GM21515 (cell line): Measurements from ENCODE around the gene CHRNA3.

Source experiments
- ATAC-seq: cut with Tn5 transposase; IDR thresholded peaks from one replicate; pipeline ENCODE4 v1.9.1; 2021; ENCODE audit not compliant: unreplicated experiment

Gene CHRNA3

DNA sequence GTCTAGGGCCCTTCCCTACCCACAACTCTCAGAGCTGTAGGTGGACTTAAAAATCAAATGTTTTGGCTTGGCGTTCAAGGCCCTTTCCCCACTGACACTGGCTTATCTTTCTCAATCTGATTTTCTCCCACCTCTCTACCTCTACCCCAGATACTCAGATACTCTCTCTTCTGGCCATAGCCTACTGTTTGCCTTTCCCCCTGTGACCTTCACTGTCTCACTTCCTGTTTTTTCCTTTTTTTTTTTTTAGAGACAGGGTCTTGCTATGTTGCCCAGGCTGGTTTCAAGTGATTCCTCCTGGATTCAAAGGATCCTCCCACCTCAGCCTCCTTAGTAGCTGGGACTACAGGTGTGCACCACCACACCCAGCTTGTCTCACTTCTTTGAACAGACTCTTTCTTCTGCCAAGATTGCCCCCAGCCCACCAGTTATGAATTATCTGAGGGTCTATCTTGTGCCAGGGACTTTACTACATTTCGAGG is 15.6 kb upstream of the CHRNA3 start:
- ATAC-seq = no peak

DNA sequence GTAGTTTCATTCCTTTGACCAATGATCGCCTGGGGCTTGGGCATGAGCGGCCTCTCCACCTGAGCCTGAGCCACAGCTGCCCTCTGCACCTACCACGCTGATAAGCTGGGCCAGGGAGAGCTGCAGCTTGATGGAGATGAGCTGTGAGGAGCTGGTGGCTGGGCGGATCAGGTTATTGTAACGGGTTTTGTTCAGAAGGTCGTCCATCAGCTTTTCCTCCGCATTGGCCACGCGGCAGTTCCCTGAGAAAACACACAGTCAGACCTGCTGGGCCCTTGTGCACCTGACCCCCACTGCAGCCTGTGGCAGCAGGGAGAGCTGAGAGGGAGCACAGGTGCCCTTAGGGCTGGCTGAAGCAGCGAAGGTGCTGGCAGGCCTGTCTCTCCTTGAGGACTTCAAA is 14.6 kb upstream of the CHRNA3 start:
- ATAC-seq = no peak

DNA sequence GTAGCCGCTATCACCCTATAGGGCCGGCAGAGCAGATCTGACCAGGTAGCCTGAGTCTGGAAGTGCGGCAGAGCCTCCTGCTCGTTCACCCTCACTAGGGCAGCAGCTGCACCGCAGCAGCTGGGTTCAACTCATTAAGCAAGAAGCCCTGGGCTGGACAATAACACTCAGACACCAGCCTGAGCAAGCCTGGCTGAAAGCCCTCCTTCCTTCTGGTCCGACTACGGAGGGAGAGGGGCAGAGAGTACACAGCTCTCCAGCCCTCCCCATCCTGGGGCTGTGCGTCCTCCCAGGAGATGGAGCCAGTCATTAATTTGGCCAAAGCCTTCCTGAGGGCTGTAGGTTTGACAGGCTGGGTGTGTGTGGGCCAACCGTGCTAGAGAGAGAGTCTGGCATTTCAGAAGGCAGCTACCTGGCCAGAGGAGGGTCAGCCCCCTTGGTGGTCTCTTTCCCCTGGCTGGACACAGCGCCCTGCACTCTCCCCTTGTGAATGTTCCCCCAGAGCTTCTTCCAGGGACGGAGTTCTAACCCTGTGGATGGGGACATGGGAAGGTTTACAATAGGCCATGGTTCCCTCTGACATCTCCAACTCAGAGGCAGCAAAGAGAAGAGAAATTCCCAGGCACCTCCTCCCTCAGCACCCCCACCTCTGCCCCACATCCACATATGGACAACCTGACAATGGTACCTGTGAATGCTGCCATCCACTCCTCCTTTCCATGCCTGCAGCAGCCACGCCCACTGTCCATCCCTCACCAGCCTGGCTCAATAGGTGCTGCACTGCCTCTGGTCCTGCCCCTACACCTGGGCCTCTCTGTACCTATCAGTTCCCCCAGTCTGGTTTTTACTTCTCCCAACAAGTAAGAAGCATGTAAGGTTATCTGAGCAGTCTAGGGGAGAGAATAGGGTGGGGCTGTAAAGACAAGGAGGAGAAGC is 13.7 kb upstream of the CHRNA3 start:
- ATAC-seq = no peak

DNA sequence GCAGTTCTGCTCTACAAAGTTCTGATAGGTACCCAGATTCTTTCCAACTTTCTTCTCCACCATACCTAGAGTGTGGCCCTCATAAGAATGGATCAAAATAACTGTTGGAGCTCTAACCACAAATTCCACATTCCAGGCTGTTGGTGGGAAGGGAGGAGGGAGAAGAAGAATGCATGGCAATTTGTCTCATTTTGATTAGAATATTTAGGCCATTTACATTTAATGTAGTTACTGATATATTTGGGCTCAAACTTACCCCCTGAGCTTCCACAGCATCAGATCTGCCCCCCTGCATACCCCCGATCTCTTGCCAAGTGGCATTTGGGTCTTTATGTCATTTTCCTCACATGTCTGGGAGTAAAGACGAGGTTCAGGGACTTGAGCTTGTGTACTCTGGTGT is 12.6 kb upstream of the CHRNA3 start:
- no peak for ATAC-seq

DNA sequence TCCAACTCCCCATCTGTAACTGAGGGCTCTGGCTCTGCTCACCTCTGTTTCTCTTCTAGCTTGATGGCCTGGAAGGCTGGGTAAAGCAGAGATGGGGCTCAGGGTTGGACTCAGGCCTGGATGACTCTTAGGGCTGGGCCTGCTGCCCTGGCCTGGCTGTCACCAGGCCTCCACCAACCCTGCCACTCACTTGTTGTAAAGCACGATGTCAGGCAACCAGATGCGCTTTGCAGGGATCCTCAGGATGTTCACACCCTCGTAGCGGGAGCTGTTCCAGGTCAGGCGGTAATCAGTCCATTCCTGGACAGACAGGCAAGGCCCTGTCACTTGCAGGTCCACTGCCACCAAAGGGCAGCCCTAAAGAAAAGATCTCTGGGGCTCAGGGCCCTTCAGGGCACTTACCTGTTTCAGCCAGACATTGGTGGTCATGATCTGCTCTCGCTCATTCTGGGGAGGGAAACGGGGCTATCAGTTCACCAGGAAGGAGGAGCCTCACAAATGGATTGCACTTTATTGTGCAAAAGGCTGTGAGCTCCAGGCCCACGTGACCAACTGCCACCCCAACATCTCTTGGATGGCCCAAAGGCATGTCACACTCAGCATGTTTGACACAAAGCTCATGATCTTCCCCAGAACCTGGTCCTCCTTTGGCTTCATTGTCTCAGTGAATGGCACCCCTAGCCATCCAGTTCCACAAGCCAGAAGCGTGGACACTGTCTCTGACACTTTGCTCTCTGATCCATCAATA is 10.3 kb upstream of the CHRNA3 start:
- no peak for ATAC-seq

DNA sequence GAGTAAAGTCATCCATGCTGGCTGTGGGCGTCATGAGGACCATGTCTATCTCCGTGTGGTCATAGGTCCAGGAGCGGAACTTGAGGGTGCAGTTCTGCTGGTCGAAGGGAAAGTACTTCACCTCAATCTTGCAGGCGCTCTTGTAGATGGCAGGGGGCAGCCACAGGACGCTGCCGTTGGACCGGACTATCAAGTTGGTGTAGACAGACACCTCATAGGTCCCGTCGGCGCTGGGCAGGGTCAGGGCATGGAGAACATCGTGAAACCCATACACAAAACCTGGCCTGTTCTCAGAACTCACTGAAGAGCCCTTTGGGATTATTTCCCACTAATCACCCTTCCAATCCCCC is 8.9 kb upstream of the CHRNA3 start:
- no peak for ATAC-seq

DNA sequence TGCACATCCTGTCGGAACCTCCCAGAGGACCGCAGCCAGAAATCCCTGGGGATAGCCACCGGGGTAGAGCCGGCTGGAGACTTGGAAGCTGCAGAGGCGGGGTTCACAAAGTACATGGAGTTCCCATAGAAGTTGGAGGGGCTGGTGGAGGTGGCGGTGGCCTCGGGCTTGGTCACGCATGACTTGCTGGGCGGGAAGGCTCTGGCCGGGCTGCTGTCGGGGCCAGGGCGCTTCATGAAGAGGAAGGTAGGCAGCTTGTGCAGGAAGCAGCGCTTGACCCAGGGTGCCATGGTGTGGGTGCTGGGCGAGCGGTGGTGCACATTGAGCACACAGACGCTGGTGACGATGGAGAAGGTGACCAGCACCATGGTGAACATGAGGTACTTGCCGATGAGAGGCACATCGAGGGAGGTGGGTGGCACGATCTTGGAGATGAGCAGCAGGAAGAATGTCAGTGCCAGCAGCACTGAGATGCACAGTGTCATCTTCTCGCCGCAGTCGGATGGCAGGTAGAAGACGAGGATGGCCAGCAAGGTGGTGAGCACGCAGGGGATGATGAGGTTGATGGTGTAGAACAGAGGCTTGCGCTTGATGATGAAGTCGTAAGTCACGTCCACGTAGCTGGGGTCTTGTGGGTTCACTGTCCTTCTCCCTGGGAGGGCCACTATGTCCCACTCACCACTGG is 8.4 kb upstream of the CHRNA3 start:
- no peak for ATAC-seq

DNA sequence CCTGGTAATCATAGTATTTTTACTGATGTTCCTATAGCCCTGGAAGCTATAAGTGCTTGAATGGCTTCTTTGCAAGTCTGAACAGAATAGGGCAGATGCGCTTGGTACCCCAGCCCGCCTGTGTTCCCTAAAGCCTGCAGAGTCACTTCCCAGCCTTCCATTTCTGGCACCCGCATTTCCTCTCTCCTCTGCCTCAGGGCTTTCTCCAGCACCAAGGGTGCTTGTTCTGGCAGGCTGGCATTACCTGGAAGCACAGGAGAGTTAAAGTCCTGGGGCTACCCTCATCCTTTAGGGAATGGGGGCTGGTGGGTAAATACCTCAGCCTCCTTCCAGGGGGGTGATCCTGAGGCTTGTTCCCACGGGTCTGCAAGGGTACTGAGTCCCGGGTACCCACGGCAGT is 7.4 kb upstream of the CHRNA3 start:
- ATAC-seq = no peak

DNA sequence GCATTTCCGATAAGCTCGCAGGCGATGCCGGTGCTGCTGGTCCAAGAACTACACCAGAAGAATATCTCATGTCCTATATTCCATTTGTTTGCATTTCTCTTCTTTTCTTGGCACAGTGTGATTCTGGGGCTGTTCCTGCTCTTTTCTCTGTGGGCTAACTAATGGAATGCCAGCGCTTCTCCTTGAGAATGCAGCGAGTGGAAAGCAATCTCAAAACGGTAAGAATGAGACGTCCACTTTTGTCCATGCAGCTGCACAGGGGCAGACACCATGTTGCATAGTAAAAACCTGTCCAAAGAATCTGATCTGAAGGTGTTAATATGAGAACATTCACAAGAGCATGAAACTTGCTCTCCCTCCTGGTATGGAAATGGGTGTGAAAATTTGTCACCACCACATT is 6.6 kb upstream of the CHRNA3 start:
- ATAC-seq = no peak

DNA sequence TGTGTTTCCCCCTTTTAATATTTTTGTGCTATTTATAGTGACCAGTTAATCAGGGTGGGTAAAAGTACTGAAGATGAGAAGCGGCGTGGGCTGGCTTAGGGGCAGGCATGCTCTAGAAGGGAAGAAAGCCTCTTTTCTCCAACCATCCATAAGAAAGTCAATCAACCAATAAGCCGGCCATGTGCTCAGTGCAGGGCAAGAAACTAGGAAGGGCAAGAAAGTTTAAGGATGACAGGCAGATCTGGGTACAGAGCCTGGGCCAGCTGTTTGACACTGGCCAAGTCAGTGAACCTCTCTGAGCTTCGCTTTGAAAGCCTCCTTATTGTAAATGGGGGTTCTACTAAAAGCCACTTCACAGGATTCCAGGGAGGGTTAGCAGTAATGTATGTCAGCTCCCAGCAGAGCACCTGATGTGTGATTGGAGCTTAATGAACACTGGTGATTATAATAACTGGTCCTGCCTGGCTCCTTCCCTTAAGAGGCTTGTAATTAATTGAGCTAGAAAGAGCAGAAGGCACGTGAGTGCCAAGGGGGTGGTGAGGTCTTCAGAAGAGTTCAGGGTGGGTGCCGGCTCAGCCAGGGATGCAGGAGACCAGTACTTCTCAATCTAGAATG is 5.7 kb upstream of the CHRNA3 start:
- ATAC-seq = no peak

DNA sequence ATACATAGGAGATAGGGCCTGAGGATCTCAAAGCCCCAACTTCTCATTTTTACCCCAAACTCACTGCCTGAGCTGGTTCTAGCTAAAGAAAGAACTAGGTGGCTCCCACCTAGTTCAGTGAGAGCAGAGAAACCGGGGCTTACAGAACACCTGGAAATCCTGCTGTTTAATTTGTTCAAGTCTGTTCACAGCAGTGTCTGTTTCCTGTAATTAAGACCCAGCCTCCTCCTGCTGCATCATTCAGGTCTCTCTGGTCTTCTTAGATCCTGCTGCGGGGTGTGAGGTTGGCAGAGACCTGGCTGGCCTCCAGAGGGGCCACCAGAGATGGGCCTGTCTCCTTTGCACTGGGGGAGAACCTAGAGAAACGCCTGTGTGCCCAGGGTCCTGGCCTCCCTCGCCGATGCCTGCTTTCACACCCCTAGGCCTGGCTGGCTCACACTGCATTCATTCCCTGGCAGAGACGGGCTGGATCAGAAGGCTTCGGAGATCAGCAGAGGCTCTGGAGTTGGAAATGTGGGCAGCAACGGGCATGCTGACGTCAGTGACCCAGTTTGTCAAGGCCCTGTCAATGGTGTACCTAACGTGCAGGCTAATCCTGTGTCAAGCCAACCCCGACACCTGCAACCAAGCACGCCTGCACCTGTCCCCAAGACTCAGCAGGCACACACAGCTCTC is 4.9 kb upstream of the CHRNA3 start:
- ATAC-seq = no peak

DNA sequence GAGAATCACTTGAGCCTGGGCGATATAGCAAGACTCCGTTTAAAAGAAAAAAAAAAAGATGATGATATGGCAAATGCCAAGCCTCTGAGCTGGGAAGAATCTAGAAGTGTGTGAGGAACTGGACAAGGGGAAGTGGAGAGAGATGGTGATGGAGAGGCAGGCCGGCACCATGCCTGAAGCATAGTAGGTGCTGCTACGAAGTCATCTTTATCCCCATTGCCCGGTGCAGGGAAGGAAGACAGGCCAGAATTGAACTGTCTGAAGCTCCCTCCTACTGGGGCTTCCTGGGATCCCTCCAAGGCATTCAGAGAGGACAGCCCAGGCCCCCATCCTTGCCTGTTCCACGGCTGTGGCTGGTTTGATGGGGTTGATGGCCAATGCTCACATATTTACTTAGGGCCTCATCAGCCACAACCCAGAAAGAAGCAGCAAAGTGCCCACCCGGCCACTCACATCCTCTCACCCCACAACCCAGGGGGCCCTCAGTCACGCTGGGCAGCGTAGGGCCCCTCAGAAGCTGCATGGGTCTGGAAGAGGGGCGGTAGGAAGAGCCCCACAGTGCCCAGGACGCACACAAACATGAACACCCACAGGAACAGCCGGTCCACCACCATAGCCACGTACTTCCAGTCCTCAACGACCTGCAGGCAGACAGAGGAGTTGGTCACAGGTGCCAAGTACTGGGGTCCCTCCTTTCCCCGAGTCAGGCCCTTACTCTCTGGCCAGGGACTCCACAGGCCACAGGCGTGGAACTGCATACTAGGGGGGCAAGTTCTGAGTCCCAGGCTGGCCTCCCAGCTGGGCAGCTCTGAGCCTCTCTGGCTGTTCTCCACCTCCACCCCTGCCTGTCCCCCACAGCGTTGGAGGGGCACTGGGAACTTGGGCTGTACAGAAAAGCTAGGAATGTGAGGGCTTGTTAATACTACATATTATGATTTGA is 4.1 kb upstream of the CHRNA3 start:
- ATAC-seq = no peak

DNA sequence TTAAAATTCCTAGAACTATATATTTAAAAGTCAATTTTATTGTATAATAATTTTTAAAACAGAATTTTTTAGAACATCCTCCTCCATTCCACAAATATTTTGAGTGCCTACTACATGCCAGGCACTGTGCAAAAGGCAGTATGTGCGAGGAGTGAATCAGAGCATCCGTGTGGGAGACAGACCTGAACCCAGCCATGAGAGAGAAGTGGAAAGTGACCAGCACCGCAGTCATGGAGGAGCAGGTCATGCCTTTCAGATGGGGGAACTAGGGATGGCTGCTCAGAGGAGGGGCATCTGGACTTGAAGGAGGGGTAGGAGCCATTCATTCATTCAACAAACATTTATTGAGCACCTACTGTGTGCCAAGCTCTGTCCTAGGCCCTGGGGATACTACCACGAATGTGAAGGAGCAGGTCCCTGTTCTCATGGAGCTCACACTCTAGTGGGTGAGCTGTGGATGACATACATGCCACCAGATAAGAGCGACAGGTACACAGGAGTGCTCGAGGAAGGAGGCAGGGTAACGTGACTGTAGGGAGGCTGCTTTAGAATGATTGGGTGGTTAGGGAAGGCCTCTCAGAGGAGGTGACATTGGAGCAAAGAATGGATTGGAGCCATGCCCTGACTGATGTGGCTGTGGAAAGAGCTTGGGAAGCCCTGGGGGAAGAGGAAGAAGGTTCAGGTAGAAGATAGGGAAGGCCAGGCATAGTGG is 3.1 kb upstream of the CHRNA3 start:
- no peak for ATAC-seq

DNA sequence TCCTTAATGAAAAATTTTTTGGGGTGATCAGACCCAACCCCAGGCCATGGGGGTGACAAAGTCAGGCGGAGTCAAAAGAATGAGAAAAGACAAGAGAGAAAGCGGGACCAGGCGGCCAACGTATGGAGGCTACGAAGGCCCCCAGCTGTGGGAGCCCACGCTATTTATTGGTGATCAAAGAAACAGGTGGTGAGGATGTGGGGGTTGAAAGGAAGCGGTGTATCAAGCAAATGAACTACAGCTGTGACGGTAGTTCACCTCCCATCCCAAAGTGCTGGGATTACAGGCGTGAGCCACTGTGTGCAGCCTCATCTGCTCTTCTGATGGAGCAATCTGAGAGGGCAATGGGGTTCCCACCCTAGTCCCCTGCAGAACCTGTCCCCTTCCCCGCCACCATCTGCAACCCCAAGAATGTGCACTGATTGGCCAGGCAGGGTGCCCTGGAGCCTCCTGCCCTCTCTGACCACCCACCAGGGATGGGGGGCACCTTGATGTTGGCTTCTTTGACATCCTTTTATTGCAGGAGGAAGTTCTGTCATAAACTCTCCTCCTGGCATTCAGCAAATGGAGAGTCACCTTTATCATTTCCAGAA is 1.1 kb upstream of the CHRNA3 start:
- ATAC-seq = no peak

DNA sequence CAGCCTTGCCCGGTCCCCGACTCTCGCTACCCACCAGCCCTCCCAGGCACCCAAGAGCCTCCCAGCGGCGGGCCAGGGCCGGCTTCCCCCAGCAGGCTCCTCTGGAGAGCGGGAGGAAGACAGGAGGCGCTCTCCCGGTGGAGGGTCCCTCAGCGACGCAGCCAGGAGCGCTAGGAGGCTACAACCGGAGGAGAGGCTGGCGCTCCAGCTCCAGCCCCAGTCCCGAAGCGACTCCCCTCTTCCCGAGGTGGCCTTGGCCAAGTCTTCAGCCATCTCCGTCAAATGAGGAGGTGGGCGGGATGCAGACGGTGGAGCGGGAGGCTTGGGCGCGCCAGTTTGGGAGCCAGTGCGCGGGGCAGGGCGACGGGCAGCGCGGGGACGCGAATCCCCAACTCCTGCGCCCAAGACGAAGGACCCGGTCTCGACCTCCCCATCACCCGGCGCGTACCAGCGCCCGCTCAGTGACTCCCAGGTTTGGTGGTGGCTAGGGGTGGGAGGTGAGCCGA is 722 bp downstream of the CHRNA3 start:
- no peak for ATAC-seq

DNA sequence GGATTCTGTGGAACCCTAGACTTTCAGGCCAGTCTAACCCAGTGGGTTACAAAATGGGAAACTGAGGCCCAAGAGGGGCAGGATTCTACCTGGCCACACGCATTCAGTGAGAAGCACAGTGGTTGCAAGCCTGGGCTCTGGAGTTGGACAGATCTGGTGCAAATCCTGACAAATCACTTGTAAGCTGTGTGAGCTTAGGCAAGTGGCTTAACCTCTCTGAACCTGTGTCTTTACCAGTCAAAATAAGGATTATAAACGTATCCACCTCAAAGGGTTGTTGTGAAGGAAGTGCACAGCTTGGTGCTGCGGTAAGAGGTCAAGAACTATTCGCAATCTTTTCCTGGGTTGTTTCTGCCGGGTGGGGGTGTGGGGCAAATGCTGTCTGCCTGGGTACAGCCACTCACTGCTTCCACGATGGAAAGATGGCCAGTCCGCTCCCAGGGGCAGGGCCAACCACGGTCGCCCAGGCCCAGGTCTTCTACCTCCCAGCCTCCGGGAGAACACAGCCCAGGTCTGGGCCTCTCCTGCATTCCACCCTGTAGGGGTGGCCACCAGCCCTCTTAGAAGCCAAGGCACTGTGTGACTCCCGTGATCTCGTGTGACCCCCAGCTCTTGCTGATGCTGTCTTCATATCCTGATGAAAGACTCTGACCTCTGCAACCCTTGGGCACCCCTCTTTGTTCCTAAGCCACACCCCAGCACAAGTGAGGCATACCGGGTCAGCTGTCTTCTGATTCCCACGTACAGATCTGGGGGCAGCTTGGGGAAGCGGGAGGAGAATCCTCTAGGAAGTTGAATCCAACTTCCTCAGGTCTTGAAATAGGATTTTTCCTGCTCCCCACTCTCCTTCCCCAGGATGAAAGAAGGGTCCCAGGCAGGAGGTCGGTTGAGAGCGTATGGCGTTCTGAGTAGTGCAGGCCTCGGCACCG is 1.5 kb downstream of the CHRNA3 start:
- no peak for ATAC-seq

DNA sequence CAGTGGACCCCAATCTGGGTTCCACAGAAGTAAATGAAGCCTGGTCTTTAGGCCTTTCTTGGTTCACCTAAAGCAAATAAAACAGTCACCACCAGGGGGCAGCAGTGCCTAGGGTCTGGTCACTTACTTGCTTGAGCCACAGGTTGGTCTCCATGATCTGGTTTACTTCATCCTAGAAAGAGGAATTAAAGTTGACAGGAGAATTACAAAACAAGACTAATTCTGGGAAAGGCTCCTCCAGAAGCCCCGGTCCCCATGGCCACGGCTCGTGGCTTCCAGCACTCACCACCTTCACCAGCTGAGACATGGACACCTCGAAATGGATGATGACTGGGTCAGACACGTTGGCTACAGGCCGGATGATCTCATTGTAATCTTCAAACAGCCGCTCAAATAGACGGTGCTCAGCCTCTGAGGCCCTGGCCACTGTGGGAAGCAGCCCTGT is 2.3 kb downstream of the CHRNA3 start:
- no peak for ATAC-seq
